ENCODE results near the gene ZNF684.
"Not testable (repeated sequence)": the region's sequence is repeated elsewhere in the genome, so short reads cannot be mapped to it uniquely, and the experiment has no call there.

Gene ZNF684

DNA sequence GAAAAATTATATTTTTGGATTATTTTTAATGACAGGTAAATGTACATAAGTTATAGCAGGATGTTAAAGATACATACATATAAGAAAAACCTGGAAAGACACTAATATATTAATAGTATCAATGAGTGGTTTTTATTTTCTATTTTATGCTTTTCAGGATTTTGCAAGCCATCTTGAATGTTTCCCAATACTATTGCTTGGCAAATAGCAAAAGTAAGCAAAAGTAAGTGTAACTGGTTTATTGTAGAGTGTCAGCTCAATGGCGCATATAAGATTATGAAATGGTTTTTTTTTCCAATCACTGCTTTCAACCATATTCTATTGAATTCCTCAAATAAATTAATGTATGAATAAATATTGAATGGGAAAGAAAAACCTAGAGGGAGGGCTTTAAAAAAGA lies 36.4 kb downstream of the ZNF684 start:
- no peak for DNase-seq (ENCODE audit: low spot score)

GRCh38 chr1:40574805-40575204 lies 43.4 kb downstream of the ZNF684 start:
- not testable (repeated sequence) for DNase-seq (ENCODE audit: low spot score)

DNA sequence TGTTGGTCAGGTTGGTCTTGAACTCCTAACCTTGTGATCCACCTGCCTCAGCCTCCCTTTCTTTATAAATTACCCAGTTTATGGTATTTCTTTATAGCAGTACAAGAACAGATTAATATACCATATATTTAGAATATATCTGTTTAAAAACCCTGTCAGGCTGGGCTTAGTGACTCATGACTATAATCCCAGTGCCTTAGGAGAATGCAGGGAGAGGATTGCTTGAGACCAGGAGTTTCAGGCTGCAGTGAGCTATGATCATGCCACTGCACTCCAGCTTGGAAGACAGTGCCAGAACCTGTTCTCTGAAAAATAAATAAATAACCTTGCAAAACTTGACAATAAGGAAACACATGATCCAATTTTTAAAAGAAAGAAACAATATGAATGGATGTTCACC lies 43.9 kb downstream of the ZNF684 start:
- DNase-seq (ENCODE audit: low spot score), result no peak

DNA sequence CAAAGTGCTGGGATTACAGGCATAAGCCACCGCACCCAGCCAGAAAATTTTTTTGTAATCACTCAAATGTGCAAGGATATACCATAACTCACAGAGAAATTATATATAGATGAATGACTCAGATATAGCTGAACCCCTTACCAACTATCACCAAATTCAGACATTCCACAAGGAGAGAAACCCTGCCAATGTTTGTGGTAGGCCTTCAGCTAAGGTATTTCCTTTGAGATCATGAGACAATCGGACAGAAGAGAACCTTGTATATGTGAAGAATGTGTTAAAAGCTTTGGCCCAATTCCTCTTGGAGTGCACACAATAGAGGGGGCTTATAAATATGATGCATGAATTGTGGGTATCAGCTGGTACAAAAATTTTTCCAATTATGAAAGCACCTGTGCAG lies 50.7 kb downstream of the ZNF684 start:
- no peak for DNase-seq (ENCODE audit: low spot score)

GRCh38 chr1:40583980-40584379 lies 52.5 kb downstream of the ZNF684 start:
- DNase-seq (ENCODE audit: low spot score), result no peak

DNA sequence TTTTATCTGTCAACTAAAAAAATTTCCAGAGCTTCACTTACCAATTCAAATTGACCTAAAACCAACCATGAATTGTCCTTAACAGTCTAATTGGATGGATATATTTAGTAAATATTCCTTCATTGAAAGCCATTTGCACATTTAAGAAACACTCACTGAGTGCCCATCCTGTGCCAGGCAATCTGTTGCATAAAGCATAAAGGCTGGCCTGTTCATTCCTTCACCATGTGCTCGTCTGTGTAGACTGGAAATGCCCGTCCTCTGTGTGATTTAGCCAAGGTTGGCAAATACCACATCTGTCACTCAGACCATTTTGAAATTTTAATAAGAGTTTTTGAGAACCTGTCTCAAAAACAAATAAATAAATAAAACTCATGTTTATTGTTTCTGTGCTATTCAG lies 57.1 kb downstream of the ZNF684 start:
- no peak for DNase-seq (ENCODE audit: low spot score)

GRCh38 chr1:40592107-40592803 lies 60.8 kb downstream of the ZNF684 start:
- DNase-seq (ENCODE audit: low spot score), result peak; percentile 50

DNA sequence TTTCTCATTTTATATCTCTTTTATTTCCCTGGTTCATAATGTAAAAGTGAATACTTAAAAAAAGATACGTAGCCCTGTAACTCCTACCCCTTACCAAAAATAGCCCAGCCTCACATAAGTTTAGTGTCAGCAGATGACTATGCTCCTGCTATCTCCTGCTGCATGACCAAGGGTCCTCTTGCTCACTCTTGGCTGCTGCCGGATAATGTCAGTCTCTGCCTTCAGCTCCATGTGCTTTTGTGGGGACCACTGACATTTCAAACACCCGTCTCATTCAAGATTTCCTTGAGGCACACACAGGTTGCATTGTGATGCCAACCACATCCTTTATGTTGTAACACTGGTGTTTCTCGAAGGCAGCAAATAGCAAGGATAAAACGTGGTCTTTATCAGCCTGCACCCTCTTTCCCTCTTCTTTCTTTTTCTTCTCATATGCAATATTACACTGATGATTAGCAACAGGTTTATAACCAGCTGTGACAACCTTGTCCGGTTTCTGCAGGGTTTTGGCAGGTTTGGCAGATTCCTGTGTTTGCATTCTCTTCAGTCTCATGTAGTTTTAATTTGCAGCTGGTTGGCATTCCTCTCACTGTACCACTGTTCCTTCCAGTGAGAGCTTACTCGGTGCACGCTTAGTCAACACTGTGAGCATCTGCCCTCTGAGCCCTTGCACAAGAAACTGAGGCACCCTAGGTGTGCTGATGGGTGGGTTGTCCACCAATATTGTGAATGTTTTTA lies 62.2 kb downstream of the ZNF684 start:
- DNase-seq (ENCODE audit: low spot score), result no peak

GRCh38 chr1:40594187-40594531 lies 62.7 kb downstream of the ZNF684 start:
- no peak for DNase-seq (ENCODE audit: low spot score)

GRCh38 chr1:40595623-40596022 lies 64.2 kb downstream of the ZNF684 start:
- DNase-seq (ENCODE audit: low spot score), result no peak

Small RNA genes lying within 50 kb of the gene (small RNA-seq; reads per million reads assigned to genes)
- 0 reads per million in 2 experiments for gene AL356379.1

Data from SK-N-DZ (cell line).